SK-N-SH treated with all-trans-retinoic acid at 6 μM for 48 hours (cell line): ENCODE data around the gene SCO2.

Experiments
- ARNTL ChIP-seq: fragments of 450-650 bp; formaldehyde crosslinking; IDR thresholded peaks from 2 replicates; pipeline ENCODE4 v1.5.0; 2020; ENCODE audit warnings: low read depth, mild to moderate bottlenecking, moderate library complexity, borderline replicate concordance
- BACH2 ChIP-seq: fragments of 250-450 bp; sonication (Bioruptor Pico); IDR thresholded peaks from 2 replicates; pipeline ENCODE4 v1.9.0; 2021; ENCODE audit warnings: mild to moderate bottlenecking, borderline replicate concordance
- ESRRG ChIP-seq: fragments of 250-450 bp; sonication (Bioruptor Pico); IDR thresholded peaks from 2 replicates; pipeline ENCODE4 v1.6.1; 2021; ENCODE audit warnings: mild to moderate bottlenecking
- POU6F1 ChIP-seq: fragments of 250-450 bp; sonication (Bioruptor Pico); IDR thresholded peaks from 2 replicates; pipeline ENCODE4 v1.8.0; 2021; ENCODE audit warnings: low read depth, mild to moderate bottlenecking, moderate library complexity, borderline replicate concordance
- TCF4 ChIP-seq: fragments of 250-450 bp; sonication (Bioruptor Pico); IDR thresholded peaks from 2 replicates; pipeline ENCODE4 v1.8.0; 2021; ENCODE audit warnings: mild to moderate bottlenecking, moderate library complexity, borderline replicate concordance
- ZFP3 ChIP-seq: fragments of 250-450 bp; sonication (Bioruptor Pico); IDR thresholded peaks from 2 replicates; pipeline ENCODE4 v1.5.0; 2020; ENCODE audit warnings: mild to moderate bottlenecking, moderate library complexity
- ZNF70 ChIP-seq: fragments of 450-650 bp; formaldehyde crosslinking; IDR thresholded peaks from 2 replicates; pipeline ENCODE4 v1.5.0; 2020; ENCODE audit warnings: mild to moderate bottlenecking, moderate library complexity
- ZNF8 ChIP-seq: fragments of 450-650 bp; formaldehyde crosslinking; IDR thresholded peaks from 2 replicates; pipeline ENCODE4 v1.5.0; 2020; ENCODE audit warnings: mild to moderate bottlenecking, moderate library complexity

DNA sequence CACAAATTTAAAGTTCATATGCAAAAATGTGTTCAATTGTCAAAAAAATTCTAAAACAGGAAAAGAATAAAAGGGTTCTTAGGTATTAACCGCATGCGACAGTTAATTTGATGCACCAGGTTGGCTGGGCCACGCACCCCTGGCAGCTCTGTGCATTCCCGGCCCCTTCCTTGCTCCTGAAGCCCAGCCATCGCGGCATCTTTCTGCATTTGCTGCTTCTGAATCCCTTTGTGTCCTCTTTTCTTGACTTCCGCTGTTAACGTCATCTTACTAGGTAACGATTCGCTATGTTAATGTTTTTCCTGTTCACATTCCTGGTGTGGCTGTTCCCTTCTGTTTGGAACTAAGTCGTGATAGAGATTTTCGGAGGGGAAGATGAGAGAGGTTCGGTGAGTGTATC lies 12.4 kb upstream of the SCO2 start:
- TF ChIP-seq ZNF70 (CRISPR knock-in tag) (no peak), BACH2 (no peak), ZNF8 (no peak), TCF4 (CRISPR knock-in tag) (no peak), POU6F1 (CRISPR knock-in tag) (no peak), ESRRG (no peak), ARNTL (CRISPR knock-in tag) (no peak), ZFP3 (no peak)
